Endodermal cell (in vitro differentiated cells): ENCODE results near the gene GTF2A1L. TPM values are rescaled to one million over a fixed set of nuclear protein-coding genes. Genes with fewer than 3 reads are reported as not detected.

Experiments
- DNase-seq: peaks from one replicate; pipeline ENCODE4 v3.0.0-alpha.2; 2017
- H3K27ac ChIP-seq: 2 replicates; pipeline ENCODE4 v1.5.1; 2013; ENCODE audit warnings: mild to moderate bottlenecking, low read depth, low read length, moderate library complexity
- H3K27me3 ChIP-seq: 2 replicates; pipeline ENCODE4 v1.6.1; 2013; ENCODE audit warnings: mild to moderate bottlenecking, low read length, moderate library complexity; ENCODE audit not compliant: insufficient read depth, control insufficient read depth, poor library complexity, severe bottlenecking
- H3K36me3 ChIP-seq: 2 replicates; pipeline ENCODE4 v1.7.0; 2013; ENCODE audit warnings: mild to moderate bottlenecking, low read length, moderate library complexity; ENCODE audit not compliant: control insufficient read depth, insufficient read depth
- H3K4me1 ChIP-seq: one replicate; pipeline ENCODE4 v1.7.0; 2013; ENCODE audit warnings: low read length; ENCODE audit not compliant: control insufficient read depth, insufficient read depth
- H3K4me3 ChIP-seq: 2 replicates; pipeline ENCODE4 v1.5.1; 2013; ENCODE audit warnings: mild to moderate bottlenecking, low read length, moderate library complexity
- H3K9ac ChIP-seq: 2 replicates; pipeline ENCODE4 v1.6.1; 2013; ENCODE audit warnings: mild to moderate bottlenecking, low read length, moderate library complexity; ENCODE audit not compliant: poor library complexity, severe bottlenecking; ENCODE audit errors: extremely low read depth
- H3K9me3 ChIP-seq: 2 replicates; pipeline ENCODE4 v1.6.1; 2013; ENCODE audit warnings: mild to moderate bottlenecking, low read length, moderate library complexity; ENCODE audit not compliant: control insufficient read depth
- H3K27ac Mint-ChIP-seq: 2 replicates; pipeline ENCODE4 v1.8.0; 2020; ENCODE audit warnings: mixed read lengths
- H3K27me3 Mint-ChIP-seq: 2 replicates; pipeline ENCODE4 v1.8.0; 2021; ENCODE audit warnings: mild to moderate bottlenecking, mixed read lengths; ENCODE audit not compliant: insufficient read depth
- H3K36me3 Mint-ChIP-seq: 2 replicates; pipeline ENCODE4 v1.8.0; 2020; ENCODE audit warnings: low read depth, mixed read lengths
- H3K4me1 Mint-ChIP-seq: 2 replicates; pipeline ENCODE4 v1.8.0; 2020; ENCODE audit warnings: mixed read lengths
- H3K4me3 Mint-ChIP-seq: 2 replicates; pipeline ENCODE4 v1.8.0; 2020; ENCODE audit warnings: mild to moderate bottlenecking, moderate library complexity, mixed read lengths
- H3K9me3 Mint-ChIP-seq: 2 replicates; pipeline ENCODE4 v1.8.0; 2020; ENCODE audit warnings: mild to moderate bottlenecking, mixed read lengths
- WGBS, 2 experiments: methylation state at CpG; one replicate each; pipeline versions ENCODE4 v1.1.5 to v1.1.7; 2013; ENCODE audit warnings: missing lambda C conversion rate in 2 of 2, mixed read lengths in 1 of 2; ENCODE audit not compliant: insufficient coverage in 1 of 2, insufficient read length in 1 of 2; 5-methylcytosine and 5-hydroxymethylcytosine counted together
- total RNA-seq, 2 donors: library from RNA; stranded (reverse); fragmentation: NEBNext Ultra II Directional in 1 of 2; extraction: Animal tissue kit (Norgen Biotek cat#: 25700) in 1 of 2; gene quantifications; 2 replicates in 1 of 2; 3 replicates in 1 of 2; pipeline ENCODE4 v1.2.1, GENCODE V29; 2021
- TF ChIP-seq, protein P1 (sequence below): fragments of 200-600 bp; sonication (generic); conservative IDR thresholded peaks from 2 replicates; pipeline ENCODE4 v1.5.0; 2021; ENCODE audit warnings: antibody characterized with exemption, mild to moderate bottlenecking

The GTF2A1L gene
- total RNA-seq, 2 donors from 2014 or later = not detected

DNA sequence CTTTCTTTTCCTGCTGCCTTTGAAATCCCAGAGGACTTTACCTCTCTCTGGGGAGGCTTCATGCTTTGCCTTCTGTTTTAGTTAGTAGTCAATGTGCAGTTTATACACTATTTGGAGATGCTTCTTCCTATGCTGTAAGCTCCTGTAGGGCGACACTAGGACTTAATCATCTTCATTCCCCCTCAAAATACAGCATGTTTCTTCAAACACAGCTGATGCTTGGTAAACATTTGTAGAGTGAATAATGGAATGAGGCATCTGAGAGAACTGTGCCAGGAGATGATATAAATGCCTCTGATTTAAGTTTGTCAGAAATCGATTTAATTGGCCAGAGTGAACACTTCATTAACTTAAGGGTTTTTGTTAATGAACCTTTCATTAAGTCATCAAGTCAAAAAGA is 94.5 kb downstream of the GTF2A1L start:
- H3K4me3 ChIP-seq = no peak overlapping the region
- Mint-ChIP-seq H3K36me3 (no peaks in the 10 kb centered on the region), H3K9me3 (no peaks in the 10 kb centered on the region), H3K27me3 (no peaks in the 10 kb centered on the region), H3K27ac (no peak overlapping the region), H3K4me3 (no peak overlapping the region), H3K4me1 (no peaks in the 10 kb centered on the region)
- WGBS, 2 experiments = 85 to 100% methylated on average over 1 to 2 of the region's 2 CpGs
- H3K27me3 ChIP-seq = no peaks in the 10 kb centered on the region
- H3K9me3 ChIP-seq = no peaks in the 10 kb centered on the region
- no peak for DNase-seq
- H3K27ac ChIP-seq = no peak overlapping the region
- no peaks in the 10 kb centered on the region for H3K36me3 ChIP-seq
- TF ChIP-seq, protein P1, sequence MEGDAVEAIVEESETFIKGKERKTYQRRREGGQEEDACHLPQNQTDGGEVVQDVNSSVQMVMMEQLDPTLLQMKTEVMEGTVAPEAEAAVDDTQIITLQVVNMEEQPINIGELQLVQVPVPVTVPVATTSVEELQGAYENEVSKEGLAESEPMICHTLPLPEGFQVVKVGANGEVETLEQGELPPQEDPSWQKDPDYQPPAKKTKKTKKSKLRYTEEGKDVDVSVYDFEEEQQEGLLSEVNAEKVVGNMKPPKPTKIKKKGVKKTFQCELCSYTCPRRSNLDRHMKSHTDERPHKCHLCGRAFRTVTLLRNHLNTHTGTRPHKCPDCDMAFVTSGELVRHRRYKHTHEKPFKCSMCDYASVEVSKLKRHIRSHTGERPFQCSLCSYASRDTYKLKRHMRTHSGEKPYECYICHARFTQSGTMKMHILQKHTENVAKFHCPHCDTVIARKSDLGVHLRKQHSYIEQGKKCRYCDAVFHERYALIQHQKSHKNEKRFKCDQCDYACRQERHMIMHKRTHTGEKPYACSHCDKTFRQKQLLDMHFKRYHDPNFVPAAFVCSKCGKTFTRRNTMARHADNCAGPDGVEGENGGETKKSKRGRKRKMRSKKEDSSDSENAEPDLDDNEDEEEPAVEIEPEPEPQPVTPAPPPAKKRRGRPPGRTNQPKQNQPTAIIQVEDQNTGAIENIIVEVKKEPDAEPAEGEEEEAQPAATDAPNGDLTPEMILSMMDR = no peak
- no peak overlapping the region for H3K9ac ChIP-seq
- H3K4me1 ChIP-seq = no peaks in the 10 kb centered on the region

DNA sequence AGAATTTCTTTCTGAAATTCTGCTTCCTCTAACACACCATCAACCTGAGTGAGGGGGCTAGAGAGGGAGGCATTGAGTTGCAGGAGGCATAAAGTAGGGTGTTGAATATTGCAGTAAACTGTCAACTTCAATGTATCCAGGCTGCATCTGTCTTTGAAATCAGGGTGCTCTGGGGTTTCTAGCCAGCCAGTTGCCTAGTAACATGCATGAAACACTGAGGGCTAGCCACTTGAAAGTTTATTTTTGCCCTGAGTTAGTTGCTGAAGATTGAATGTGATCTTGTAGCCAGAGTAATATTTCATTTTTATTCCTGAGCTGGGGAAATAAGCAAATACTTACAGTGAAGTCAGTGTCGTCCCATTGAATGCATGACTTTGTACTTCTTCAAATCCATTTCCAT is 96.0 kb downstream of the GTF2A1L start:
- Mint-ChIP-seq H3K36me3 (no peaks in the 10 kb centered on the region), H3K4me3 (no peak overlapping the region), H3K27me3 (no peaks in the 10 kb centered on the region), H3K9me3 (no peaks in the 10 kb centered on the region), H3K27ac (no peak overlapping the region), H3K4me1 (no peaks in the 10 kb centered on the region)
- TF ChIP-seq, protein P1 = no peak
- Histone ChIP-seq H3K4me3 (no peak overlapping the region), H3K4me1 (no peaks in the 10 kb centered on the region), H3K27ac (no peak overlapping the region), H3K9ac (no peak overlapping the region), H3K9me3 (no peaks in the 10 kb centered on the region), H3K36me3 (no peaks in the 10 kb centered on the region), H3K27me3 (no peaks in the 10 kb centered on the region)
- no peak for DNase-seq
- WGBS, 2 experiments = 100% methylated on average over 1 of the region's 1 CpG; no CpG with 5 or more reads in 1 of the 2 experiments

DNA sequence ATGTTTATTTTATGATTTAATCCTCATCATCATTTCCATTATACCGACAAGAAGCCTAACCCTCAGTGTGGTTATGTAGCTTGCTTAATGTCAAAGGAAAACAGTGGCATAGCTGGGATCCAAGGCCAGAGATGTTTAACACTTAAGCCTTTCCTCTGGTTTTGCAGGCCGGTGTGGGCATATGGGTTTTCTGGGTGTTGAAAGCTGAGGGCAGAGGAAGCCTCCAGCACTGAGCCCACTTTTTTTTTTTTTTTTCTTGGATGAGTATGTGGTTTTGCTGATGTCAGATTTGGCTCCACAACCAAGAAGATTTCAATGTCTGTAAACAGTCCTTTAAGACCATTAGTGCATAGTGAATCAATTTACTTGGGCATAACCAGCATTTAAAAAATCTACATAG is 96.6 kb downstream of the GTF2A1L start:
- no peak overlapping the region for H3K4me3 ChIP-seq
- no peaks in the 10 kb centered on the region for H3K9me3 Mint-ChIP-seq
- DNase-seq = no peak
- H3K4me1 Mint-ChIP-seq = no peaks in the 10 kb centered on the region
- no peaks in the 10 kb centered on the region for H3K4me1 ChIP-seq
- TF ChIP-seq, protein P1 = no peak
- H3K27me3 ChIP-seq = no peaks in the 10 kb centered on the region
- H3K27ac ChIP-seq = no peak overlapping the region
- H3K36me3 ChIP-seq = no peaks in the 10 kb centered on the region
- no peak overlapping the region for H3K4me3 Mint-ChIP-seq
- H3K9me3 ChIP-seq = no peaks in the 10 kb centered on the region
- no peaks in the 10 kb centered on the region for H3K36me3 Mint-ChIP-seq
- H3K27me3 Mint-ChIP-seq = no peaks in the 10 kb centered on the region
- WGBS, 2 experiments = 90% methylated on average over 2 of the region's 2 CpGs; no CpG with 5 or more reads in 1 of the 2 experiments
- no peak overlapping the region for H3K27ac Mint-ChIP-seq
- no peak overlapping the region for H3K9ac ChIP-seq
